ENCODE data around the gene SNX9.

- TF ChIP-seq CEBPB (IDR thresholded peaks at IDR 0.05) (no peak), MAX (IDR thresholded peaks at IDR 0.05) (no peak)
These were observed 82.0 kb downstream of the SNX9 start for GRCh38 chr6:157904999-157905398.

Measured in Ishikawa (cell line).